Measurements from ENCODE around the gene USP6.

GRCh38 chr17:5097101-5097834, 18.6 kb upstream of the USP6 start:
- TF ChIP-seq CTCF (IDR thresholded peaks at IDR 0.05) (no peak), POLR2A (IDR thresholded peaks at IDR 0.05) (no peak)

Data from right lobe of liver (tissue), 4 donors.